ENCODE data around the gene TAT.

Gene TAT

DNA sequence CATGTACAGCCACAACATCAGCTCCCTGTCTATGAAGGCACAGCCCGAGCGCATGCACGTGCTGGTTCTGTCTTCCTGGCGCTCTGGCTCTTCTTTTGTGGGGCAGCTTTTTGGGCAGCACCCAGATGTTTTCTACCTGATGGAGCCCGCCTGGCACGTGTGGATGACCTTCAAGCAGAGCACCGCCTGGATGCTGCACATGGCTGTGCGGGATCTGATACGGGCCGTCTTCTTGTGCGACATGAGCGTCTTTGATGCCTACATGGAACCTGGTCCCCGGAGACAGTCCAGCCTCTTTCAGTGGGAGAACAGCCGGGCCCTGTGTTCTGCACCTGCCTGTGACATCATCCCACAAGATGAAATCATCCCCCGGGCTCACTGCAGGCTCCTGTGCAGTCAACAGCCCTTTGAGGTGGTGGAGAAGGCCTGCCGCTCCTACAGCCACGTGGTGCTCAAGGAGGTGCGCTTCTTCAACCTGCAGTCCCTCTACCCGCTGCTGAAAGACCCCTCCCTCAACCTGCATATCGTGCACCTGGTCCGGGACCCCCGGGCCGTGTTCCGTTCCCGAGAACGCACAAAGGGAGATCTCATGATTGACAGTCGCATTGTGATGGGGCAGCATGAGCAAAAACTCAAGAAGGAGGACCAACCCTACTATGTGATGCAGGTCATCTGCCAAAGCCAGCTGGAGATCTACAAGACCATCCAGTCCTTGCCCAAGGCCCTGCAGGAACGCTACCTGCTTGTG lies 40.0 kb downstream of the TAT start:
- no peak for DNase-seq

DNA sequence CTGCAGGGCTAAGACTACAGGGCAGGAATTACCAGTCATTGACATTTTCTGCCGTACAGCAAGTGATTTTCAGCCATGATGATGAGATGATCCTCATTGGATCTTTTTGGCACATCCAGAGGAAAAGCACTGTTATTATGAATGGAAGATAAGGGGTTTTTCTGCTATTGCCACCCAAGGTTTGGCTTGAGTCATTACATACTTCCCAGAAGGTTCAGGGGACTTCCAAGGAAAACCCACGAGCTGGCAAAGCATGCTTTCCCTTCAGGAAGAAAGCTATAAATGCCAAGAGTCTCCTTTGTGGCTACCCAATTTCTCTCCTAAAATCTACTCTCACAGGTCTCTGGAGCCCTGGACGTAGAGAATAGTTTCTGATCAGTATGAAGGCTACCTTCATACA lies 44.5 kb downstream of the TAT start:
- DNase-seq = no peak

DNA sequence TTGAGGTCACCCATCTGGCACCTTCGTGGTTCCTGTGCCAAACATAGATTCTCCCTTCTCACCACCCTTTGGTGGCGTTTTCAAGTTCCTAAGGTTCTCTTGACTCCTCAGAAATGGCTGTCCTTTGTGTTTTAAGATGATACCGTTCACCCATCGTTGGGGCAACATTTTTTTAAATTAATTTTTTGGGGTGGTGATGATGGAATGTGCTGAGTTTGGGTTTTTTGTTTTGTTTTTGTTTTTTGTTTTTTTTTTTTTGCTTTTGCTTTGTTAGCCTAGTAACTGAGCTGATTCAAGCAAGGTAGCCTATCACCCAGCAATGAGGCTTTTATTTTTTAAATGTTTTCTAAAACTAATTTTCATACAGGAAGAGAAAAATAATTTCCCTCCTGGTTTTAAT lies 48.0 kb downstream of the TAT start:
- DNase-seq = no peak

DNA sequence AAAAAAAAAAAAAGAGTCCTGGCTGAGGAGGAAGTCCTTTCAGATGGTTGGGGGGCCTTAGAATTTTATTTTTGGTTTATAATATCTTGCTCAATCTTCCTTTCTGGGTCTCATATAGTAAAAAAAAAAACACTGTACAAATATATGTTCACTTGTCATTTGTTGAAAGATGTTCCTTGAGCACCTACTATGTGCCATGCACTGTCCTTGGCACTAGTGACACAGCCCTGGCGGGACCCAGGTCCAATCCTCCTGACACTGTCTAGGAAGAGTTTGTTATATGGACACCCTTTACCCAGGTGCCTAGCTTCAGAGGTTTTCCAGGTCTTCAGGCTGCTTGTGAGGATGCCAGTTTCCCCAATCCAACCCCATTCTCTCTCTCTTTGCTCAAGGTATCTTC lies 48.6 kb downstream of the TAT start:
- no peak for DNase-seq

DNA sequence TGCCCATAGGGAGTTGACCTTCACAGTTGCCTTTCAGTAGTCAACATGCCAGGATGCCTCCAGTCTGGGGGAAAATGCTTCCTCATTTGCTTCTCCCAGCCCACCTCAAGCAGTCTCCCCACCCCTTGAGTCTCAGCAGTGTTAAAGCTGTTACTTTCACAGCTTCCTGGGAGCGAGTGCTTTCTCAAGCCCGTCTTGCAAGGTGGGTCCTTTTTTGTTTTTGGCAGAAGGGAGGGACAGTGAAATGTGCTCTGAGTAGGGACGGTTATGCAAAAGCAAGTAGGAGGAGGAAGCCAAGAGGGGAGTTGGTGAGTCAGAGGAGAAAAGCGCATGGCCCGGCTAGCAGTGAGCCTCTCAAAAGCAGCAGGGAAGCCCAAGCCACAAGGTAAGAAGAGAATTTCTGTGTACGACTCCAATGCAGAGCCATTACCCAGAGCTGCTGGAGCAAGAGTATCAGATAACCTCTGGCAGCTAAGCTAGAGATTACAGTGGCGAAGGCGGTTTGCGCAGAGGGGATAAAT lies 50.7 kb downstream of the TAT start, which contains the start of gene CHST4:
TSS of gene CHST4 (plus strand) at position 316 of the 521 bp plus-strand sequence. CDS start 10,252 bp downstream, outside the sequence.
- no peak for DNase-seq

DNA sequence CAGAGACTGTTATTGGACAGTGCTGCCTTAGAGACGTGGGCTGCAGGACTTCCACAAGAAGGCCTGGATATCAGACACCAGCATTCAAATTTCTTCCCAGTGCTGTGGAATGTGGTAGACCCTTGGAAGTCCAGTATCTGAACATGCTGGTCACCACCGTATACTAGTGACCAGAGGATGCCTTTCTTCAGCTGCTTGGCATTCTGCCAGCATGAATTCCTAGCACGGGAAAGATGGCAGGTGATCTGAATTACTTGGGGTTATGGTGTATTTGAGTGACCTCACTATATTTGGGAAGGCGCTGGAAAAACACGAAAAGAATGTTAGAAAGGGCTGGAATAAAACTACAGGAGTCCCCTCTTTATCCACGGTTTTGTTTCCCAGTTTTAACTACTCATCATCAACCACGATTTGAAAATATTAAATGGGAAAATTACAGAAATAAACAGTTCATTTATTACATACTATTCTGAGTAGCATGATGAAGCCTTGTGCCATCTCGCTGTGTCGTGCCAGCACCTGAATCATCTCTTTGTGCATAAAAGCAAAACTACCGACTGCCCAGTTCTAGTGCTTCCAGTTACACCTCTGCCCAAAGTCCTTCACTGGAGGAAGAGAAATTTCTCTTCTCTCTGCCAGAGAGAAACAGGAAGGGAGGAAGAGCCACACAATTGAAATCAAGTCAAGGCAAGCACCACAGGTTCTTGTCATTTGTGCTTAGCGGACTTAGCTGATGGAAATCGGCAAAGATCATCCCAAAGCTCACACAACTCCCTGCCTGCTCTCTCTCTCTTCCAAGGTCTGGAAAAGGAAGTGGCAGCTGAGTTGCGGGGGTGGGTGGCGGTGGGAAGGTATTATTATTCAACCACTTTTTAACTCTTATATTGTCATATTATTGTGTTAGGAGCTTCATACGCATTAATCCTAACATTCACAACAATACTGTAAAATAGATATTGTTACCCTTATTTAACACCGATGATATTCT lies 52.0 kb downstream of the TAT start:
- no peak for DNase-seq

DNA sequence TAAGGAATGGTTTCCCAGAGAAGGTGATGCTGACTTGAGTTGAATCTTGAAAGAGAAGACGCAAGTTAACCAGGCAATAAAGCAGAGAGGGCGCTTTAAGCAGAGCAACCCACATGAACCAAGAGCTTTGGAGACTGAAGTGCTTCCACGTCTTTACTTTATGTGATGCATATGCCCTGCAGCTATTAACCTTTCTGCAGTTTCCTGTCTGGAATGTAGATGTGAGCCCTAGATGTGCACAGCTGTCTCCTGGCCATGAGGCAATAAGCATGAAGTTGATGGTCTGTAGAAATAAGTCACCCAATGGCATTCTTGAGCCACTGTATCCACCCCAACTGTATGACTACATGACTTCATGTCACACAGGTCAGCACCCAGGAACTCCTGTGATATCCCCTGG lies 56.3 kb downstream of the TAT start:
- DNase-seq = no peak

Measured in DMS153 (cell line).